SHP77 (cell line): ENCODE measurements around the gene PPIG.
"Not testable (repeated sequence)": the region's sequence is repeated elsewhere in the genome, so short reads cannot be mapped to it uniquely, and the experiment has no call there.

ENCODE experiments used
- DNase-seq, 2 experiments: peaks; one replicate each; lab custom pipeline; 2025; lab: John Stamatoyannopoulos, UW

Gene PPIG

DNA sequence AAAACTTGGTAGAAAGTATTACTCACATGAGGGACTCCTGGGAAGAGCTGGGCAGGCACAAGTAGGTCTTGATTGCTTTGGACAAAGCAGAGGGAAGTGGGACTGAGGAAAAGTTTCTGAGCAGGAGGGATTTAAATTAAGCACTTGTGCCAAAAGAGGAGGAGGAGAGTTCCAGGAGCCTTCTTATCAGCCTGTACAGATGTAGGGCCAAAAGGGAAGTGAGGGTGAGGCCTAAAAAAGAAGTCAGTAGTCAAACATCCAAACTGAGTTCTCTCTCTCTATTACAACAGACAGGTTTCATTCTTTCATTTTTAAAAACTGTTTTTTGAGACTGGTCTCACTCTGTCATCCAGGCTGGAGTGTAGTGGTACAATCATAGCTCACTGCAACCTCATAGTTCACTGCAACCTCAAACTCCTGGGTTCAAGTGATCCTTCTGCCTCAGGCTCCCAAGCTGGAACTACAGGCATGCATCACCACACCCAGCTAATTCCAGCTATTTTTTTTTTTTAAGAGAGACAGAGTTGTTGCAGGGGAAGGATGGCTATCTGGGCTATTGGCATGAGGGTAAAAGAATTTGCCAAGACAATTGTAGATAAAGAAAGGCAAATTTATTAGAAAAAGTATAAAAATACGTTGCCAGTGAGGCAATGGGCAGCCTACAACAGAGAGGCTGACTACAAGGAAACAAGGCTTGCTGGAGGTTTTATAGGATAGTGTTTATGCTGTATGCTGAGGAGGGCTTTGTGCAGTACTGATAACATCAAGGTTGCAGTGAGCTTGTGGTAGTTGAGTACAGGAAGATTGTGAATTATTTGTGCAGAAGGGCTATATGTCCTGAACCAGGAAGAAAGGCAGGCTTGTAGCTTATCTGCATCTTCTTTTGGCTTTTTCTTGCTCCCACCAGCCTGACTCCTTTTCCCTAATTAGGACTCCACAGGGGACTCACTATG, 81.1 kb downstream of the PPIG start:
- no peak for DNase-seq

GRCh38 chr2:169667583-169667982, 83.4 kb downstream of the PPIG start:
- no peak for DNase-seq

GRCh38 chr2:169670215-169670651, 86.1 kb downstream of the PPIG start:
- DNase-seq: no peak

DNA sequence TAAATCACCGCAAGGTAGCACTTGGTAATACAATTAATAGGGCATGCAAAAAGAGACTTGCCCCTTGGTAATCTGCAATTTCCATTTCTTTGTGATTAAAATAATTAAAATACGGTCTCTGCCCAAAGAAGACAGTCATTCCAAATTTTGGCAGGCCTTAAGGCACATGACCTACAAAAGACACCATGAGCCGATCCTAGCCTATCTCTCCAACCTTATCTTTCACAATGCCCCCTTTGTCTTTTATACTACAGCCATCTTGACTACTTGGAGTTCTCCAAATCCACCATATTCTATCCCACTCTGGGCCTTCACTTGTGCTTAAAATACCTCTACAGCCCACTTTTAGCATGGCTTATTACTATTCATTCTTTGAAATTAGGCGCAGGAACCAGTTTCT, 86.8 kb downstream of the PPIG start:
- DNase-seq: no peak

DNA sequence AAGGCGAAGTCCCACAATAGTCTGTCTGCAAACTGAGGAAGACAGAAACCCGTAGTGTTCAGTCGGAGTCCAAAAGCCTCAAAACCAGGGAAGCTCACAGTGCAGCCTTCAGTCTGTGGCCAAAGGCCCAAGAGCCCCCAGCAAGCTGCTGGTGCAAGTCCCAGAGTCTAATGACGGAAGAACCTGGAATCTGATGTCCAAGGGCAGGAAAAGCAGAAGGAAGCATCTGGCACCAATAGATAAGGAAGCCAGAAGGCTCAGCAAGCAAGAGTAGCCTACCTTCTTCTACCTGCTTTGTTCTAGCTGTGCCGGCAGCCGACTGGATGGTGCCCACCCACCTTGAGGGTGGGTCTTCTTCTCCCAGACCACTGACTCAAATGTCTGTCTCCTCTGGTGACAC, 88.3 kb downstream of the PPIG start:
- no peak for DNase-seq

DNA sequence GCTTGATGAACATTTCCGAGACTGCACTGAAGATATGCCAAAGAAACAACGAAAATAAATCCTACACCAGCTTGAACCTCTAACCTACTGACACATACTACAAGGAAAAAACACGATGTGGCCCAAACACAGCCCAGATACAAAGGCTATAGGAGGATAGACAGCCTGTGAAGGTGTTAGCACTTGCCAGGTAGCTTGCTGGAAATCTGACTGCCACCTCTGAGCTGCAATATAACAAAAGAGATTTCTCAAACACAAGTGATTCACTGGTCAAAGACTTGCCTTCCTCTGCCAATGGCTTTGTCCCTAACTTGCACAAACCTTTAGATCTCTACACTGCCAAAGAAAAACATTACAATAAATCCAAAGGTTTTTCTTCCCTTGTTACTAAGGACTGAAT, 89.0 kb downstream of the PPIG start:
- no peak for DNase-seq

DNA sequence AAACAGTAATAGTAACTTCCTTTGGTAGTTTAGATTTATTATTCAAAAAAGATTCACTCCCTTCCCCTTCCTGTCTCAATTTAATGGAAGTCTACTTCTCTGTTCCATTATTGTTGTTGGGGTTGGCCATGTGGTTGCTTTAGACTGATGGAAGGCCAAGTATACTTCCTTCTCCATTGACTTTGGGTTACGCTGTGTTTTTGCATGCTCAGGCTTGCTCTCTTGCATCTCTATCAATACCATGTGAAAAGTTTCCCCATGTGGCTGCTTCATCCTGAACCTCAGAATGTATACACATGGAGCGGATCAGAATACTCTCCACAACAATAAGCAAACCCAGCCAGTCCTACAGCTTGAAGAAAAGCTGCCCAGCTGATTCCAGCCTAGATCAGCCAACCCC, 89.8 kb downstream of the PPIG start:
- DNase-seq: no peak

- DNase-seq: no peak
These were observed 92.2 kb downstream of the PPIG start for GRCh38 chr2:169676357-169676756.

- DNase-seq: no peak
These were observed 92.7 kb downstream of the PPIG start for GRCh38 chr2:169676850-169677249.

DNA sequence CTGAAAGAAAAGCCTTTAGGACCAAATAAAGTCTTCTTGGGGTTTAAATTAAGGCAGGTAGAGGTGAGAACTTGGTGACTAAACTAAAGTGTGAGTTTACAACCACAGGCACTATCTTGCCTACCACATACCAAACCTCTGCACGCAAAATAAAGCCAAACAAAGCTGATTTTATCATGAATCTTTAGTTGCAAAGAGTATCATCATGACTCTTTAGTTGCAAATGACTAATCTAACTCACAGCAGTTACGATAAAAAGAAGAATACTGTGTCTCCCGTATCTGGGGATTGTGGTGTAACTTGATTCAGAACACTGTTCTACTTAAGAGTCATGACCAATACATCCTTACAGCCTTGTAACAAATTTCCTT, 98.9 kb downstream of the PPIG start:
- DNase-seq: no peak

- DNase-seq: no peak
These were observed 99.4 kb downstream of the PPIG start for GRCh38 chr2:169683425-169684134.

DNA sequence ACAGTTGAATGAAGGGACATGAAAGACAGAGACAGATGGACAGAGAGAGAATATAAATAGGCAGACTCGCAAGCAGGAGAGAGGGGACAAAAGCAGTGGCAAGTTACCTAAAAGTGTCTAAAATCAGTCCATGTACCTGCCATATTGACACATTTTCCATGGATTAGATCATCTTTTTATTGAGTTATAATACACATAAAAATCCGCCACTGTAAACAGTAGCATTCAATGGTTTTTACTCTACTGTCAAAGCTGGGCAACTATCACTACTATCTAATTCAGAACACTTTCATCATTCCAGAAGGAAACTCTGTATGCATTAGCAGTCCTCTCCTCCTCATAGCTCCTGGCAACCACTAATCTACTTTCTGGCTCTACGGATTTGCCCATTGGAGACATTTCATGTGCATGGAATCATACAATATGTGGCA, 100.0 kb downstream of the PPIG start:
- DNase-seq: no peak

DNA sequence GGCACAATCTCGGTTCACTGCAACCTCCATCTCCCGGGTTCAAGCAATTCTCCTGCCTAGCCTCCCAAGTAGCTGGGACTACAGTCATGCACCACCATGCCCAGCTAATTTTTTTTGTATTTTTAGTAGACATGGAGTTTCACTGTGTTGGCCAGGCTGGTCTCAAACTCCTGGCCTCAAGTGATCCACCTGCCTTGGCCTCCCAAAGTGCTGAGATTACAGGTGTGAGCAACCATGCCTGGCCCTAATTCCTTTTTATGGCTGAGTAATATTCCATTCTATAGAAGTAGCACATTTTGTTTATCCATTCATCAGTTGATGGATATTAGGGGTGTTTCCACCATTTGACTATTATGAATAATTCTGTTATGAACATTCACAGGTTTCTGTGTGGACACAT, 100.6 kb downstream of the PPIG start:
- not testable (repeated sequence) for DNase-seq

GRCh38 chr2:169686825-169687224, 102.7 kb downstream of the PPIG start:
- not testable (repeated sequence) for DNase-seq

DNA sequence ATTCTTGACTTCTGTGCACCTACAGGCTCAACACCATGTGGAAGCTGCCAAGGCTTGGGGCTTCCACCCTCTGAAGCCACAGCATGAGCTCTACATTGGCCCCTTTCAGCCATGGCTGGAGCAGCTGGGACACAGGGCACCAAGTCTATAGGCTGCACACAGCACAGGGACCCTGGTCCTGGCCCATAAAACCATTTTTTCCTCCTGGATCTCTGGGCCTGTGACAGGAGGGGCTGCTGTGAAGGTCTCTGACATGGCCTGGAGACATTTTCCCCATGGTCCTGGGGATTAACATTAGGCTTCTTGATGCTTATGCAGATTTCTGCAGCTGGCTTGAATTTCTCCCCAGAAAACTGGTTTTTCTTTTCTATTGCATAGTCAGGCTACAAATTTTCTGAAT, 103.8 kb downstream of the PPIG start:
- DNase-seq: not testable (repeated sequence)

GRCh38 chr2:169690958-169691357, 106.8 kb downstream of the PPIG start:
- DNase-seq: no peak
